Activated CD4-positive, alpha-beta T cell treated with anti-CD3 and anti-CD28 coated beads for 36 hours (primary cell): ENCODE measurements around the gene ODAM. TPM values are rescaled to one million over a fixed set of nuclear protein-coding genes. Genes with fewer than 3 reads are reported as not detected.
"Not testable (repeated sequence)": the region's sequence is repeated elsewhere in the genome, so short reads cannot be mapped to it uniquely, and the experiment has no call there.

Source experiments
- ATAC-seq: fragments of 200-7000 bp; cut with Tn5 transposase; one replicate; pipeline ENCODE4 v1.10.0; 2021; ENCODE audit warnings: mild to moderate bottlenecking, moderate library complexity
- CTCF ChIA-PET: fragments of 350-600 bp; sonication (Branson Sonifier 250); formaldehyde crosslinking; loops from one replicate; lab custom pipeline; 2021; ENCODE audit warnings: antibody characterized with exemption; lab: Charles Lee
- POLR2A ChIA-PET: fragments of 350-600 bp; sonication (Branson Sonifier 250); formaldehyde crosslinking; loops from one replicate; lab custom pipeline; 2021; ENCODE audit warnings: antibody characterized with exemption, inconsistent platforms; lab: Charles Lee
- DNase-seq: peaks from one replicate; pipeline ENCODE4 v3.0.0-alpha.2; 2020
- H3K27ac Mint-ChIP-seq: one replicate; pipeline ENCODE4 v1.8.0; 2021; ENCODE audit warnings: mixed read lengths
- H3K27me3 Mint-ChIP-seq: one replicate; pipeline ENCODE4 v1.8.0; 2021; ENCODE audit warnings: mixed read lengths
- H3K36me3 Mint-ChIP-seq: one replicate; pipeline ENCODE4 v1.8.0; 2021; ENCODE audit warnings: low read depth, mixed read lengths
- H3K4me1 Mint-ChIP-seq: one replicate; pipeline ENCODE4 v1.8.0; 2021; ENCODE audit warnings: mixed read lengths
- H3K4me3 Mint-ChIP-seq: one replicate; pipeline ENCODE4 v1.8.0; 2021; ENCODE audit warnings: mild to moderate bottlenecking, moderate library complexity, mixed read lengths
- H3K9me3 Mint-ChIP-seq: one replicate; pipeline ENCODE4 v1.8.0; 2021; ENCODE audit warnings: low read depth, mixed read lengths
- intact Hi-C, 2 experiments: fragments of 100-400 bp; cut with DNase I in 1 of 2; cut with micrococcal nuclease in 1 of 2; formaldehyde crosslinking; loops; one replicate each; pipeline versions ENCODE4 v1.14.2 to v1.15.1; 2022 to 2024; cut with DNase I, micrococcal nuclease
- total RNA-seq, 2 experiments: library from RNA; stranded (reverse); gene quantifications; one replicate each; pipeline ENCODE4 v1.2.3, GENCODE V29; 2021

The ODAM gene
- total RNA-seq, 2 experiments from 2014 or later = not detected

DNA sequence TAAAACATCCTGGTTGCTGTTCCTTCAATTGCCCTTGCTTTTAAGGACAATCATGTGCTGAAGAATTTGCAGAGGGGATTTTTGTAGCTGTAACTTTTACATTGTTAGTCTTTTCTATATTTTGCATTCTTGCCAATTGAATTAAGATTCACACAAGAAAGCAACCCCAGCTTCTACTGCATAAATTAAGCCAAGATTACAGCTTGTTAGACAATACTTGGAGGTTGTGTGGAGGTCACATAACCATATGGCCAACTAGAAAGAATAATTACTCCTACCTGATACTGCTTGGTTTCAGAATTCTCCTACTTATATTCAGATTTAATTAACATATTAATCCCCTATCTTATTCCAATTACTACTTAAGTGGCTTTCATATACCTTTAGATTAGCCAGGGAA lies 26.3 kb downstream of the ODAM start:
- ATAC-seq, H3K9me3 Mint-ChIP-seq, H3K27ac Mint-ChIP-seq, H3K27me3 Mint-ChIP-seq, intact Hi-C loops, CTCF ChIA-PET, DNase-seq, H3K4me3 Mint-ChIP-seq, H3K36me3 Mint-ChIP-seq, H3K4me1 Mint-ChIP-seq, POLR2A ChIA-PET: not testable (repeated sequence)

DNA sequence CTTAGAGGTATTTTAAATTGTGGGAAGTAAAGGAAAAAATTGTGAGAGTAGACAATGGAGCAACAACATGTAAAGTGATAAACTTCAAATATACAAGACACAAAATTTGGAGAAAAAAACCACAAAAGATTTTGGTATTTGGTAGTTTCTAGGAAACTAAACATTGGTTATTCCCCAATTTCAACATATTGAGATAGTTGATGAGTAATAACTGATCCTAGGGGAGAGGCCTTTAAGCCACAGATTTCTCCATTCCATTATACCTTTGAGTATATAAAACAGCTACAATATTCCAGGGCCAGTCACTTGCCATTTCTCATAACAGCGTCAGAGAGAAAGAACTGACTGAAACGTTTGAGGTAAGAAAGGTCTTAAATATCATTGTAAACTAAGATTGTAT lies 30.3 kb downstream of the ODAM start, which contains the start of gene FDCSP:
Gene FDCSP, plus strand, starts transcription at position 301 of the 400 bp plus-strand sequence. CDS start 5,071 bp downstream, outside the sequence.
- H3K27ac Mint-ChIP-seq = no peak within 1 kb of the TSS

GRCh38 chr4:70236125-70236524 lies 40.6 kb downstream of the ODAM start:
- intact Hi-C loops = no loop called here
- Mint-ChIP-seq H3K27me3 (no peaks in the 10 kb centered on the region), H3K4me1 (no peaks in the 10 kb centered on the region), H3K36me3 (no peaks in the 10 kb centered on the region), H3K27ac (no peak overlapping the region), H3K9me3 (no peaks in the 10 kb centered on the region), H3K4me3 (no peak overlapping the region)
- no peak for DNase-seq
- POLR2A ChIA-PET = no interaction called here
- no peak for ATAC-seq
- CTCF ChIA-PET = no interaction called here

More for the DNA sequence above, 30.3 kb downstream of the ODAM start, which contains the start of gene FDCSP:
- DNase-seq (no peak), ATAC-seq (no peak)
- intact Hi-C loops = no loop called here
- Mint-ChIP-seq H3K27me3 (no peaks in the 10 kb centered on the region), H3K9me3 (no peaks in the 10 kb centered on the region), H3K4me3 (no peak within 1 kb of the TSS), H3K36me3 (no peaks in the 10 kb centered on the region), H3K4me1 (no peaks in the 10 kb centered on the region)
- ChIA-PET POLR2A (no interaction called here), CTCF (interaction anchor here (0.6 kb wide), 1 partner anchor 850 kb away, joined by 4 read pairs; no protein-coding TSS in a partner anchor)

DNA sequence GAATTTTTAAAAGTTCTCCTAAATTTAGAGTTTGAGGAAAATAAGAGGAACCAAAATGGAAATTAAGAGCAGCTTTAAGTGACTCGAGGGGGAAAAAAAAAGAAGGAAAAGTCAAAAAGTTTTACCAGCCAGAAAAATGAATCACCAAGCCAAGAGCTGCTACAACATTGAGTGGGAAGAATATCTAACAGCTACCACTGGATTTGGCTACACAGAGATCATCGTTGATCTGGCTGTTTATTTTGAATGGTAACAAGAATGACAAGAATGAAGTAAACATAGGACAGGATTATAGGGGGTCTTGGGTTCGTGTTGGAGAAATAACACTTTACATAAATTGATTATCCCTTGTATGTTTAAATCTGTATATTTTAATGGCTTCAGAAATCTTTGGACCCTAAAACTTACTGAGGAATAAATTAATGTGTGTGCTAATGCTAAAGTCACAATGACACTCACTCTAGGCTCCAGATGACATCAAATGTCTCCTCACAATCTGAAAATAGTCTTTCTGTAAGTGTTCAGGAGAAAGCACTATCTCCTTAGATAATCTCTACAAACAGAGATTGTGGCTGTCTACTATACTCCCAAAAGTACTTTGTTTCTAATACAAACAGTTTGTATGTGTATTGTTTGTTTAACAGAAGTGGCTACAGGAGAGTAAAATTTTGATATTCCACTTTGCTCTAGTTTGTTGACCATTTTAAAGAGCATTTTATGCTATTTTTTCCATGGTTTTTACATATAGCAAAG lies 43.8 kb downstream of the ODAM start:
- Mint-ChIP-seq H3K36me3 (no peaks in the 10 kb centered on the region), H3K4me3 (no peak overlapping the region), H3K27me3 (no peaks in the 10 kb centered on the region), H3K27ac (no peak overlapping the region), H3K9me3 (no peaks in the 10 kb centered on the region), H3K4me1 (no peaks in the 10 kb centered on the region)
- intact Hi-C loops = no loop called here
- no peak for DNase-seq
- ChIA-PET CTCF (no interaction called here), POLR2A (no interaction called here)
- ATAC-seq = no peak

DNA sequence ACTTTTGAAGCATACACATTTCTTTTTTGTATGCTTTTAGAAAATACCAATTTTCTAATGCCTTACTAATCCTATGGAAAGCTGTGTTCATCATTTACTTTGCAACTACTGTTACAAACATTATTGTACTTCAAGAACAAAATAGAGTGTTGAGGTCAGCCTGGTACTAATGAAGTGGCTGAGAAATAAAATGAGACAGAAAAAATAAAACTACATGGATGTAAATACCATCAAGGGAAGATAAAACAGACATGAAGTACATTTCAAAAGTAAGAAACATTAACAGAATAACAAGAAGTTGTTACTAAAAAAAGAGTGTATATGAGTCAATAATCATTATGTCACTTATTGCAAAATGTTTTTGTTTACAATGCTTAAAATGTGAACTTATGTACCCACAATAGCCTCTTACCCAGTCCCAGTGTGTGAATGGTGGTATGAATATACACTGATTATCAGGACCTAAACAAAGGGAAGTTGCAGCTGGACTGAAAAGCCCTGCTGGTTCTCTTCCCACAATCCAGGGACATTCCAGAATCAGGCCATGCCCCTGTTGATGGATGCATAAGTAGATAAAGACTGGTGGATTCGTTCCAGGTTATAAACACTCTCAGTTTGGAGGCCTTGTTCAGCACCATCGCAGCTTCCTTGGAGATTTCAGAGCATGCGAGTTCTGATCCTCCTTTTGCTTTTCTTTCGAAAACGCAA lies 44.5 kb downstream of the ODAM start:
- no peaks in the 10 kb centered on the region for H3K9me3 Mint-ChIP-seq
- CTCF ChIA-PET = no interaction called here
- POLR2A ChIA-PET = no interaction called here
- intact Hi-C loops = no loop called here
- no peaks in the 10 kb centered on the region for H3K4me1 Mint-ChIP-seq
- no peaks in the 10 kb centered on the region for H3K36me3 Mint-ChIP-seq
- no peak for ATAC-seq
- no peak for DNase-seq
- no peaks in the 10 kb centered on the region for H3K27me3 Mint-ChIP-seq
- no peak overlapping the region for H3K27ac Mint-ChIP-seq
- no peak overlapping the region for H3K4me3 Mint-ChIP-seq

DNA sequence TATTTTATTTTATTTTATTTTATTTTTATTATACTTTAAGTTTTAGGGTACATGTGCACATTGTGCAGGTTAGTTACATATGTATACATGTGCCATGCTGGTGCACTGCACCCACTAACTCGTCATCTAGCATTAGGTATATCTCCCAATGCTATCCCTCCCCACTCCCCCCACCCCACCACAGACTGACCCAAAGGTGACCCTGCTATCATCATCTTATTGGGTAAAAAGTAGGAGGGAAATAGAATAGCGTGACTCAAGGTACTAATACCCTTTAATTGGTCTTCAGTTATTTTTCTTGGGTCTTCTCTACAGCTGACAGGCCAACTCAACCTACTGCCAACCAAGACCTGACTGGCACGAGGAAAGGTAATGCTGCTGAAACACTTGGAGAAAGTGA lies 46.8 kb downstream of the ODAM start, which contains the start of gene CSN3:
Gene CSN3, plus strand, starts transcription at position 301 of the 400 bp plus-strand sequence. CDS start 2,223 bp downstream, outside the sequence.
- intact Hi-C loops, DNase-seq, ATAC-seq, H3K4me3 Mint-ChIP-seq, H3K9me3 Mint-ChIP-seq, CTCF ChIA-PET, H3K36me3 Mint-ChIP-seq, POLR2A ChIA-PET, H3K4me1 Mint-ChIP-seq, H3K27ac Mint-ChIP-seq, H3K27me3 Mint-ChIP-seq: not testable (repeated sequence)

DNA sequence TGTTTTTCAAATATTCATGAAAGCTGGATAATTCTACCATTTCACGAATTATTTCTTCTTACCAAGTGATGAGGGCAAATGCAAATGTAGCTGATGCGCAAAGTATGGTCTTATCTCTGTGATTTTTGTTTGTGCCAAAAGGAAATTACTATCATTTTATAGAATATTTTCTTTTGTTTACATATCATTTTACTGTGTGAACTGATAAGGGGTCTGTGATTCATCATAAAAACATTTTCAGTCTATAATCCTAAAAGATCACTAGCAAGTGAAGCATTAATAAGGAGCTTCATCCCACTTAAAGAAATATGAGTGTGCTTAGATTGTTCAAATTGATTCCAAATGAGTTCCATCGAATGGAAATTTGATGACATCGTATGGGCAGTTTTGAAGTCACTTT lies 47.6 kb downstream of the ODAM start:
- ATAC-seq (no peak), DNase-seq (no peak)
- no peaks in the 10 kb centered on the region for H3K36me3 Mint-ChIP-seq
- no peaks in the 10 kb centered on the region for H3K9me3 Mint-ChIP-seq
- H3K27me3 Mint-ChIP-seq = no peaks in the 10 kb centered on the region
- no peak overlapping the region for H3K4me3 Mint-ChIP-seq
- intact Hi-C loops = no loop called here
- no peaks in the 10 kb centered on the region for H3K4me1 Mint-ChIP-seq
- ChIA-PET POLR2A (no interaction called here), CTCF (no interaction called here)
- no peak overlapping the region for H3K27ac Mint-ChIP-seq

- H3K27ac Mint-ChIP-seq = no peak overlapping the region
- H3K4me1 Mint-ChIP-seq = no peaks in the 10 kb centered on the region
- CTCF ChIA-PET = no interaction called here
- no peaks in the 10 kb centered on the region for H3K27me3 Mint-ChIP-seq
- no peak for DNase-seq
- intact Hi-C loops = no loop called here
- no peaks in the 10 kb centered on the region for H3K36me3 Mint-ChIP-seq
- ATAC-seq = no peak
- H3K4me3 Mint-ChIP-seq = no peak overlapping the region
- no peaks in the 10 kb centered on the region for H3K9me3 Mint-ChIP-seq
- POLR2A ChIA-PET = no interaction called here
These were observed 55.9 kb downstream of the ODAM start for GRCh38 chr4:70251250-70251944.

GRCh38 chr4:70251945-70252277 lies 56.4 kb downstream of the ODAM start:
- no peak overlapping the region for H3K27ac Mint-ChIP-seq
- DNase-seq (no peak), ATAC-seq (no peak)
- ChIA-PET POLR2A (no interaction called here), CTCF (no interaction called here)
- intact Hi-C loops = no loop called here
- no peak overlapping the region for H3K4me3 Mint-ChIP-seq
- H3K36me3 Mint-ChIP-seq = no peaks in the 10 kb centered on the region
- no peaks in the 10 kb centered on the region for H3K27me3 Mint-ChIP-seq
- no peaks in the 10 kb centered on the region for H3K4me1 Mint-ChIP-seq
- no peaks in the 10 kb centered on the region for H3K9me3 Mint-ChIP-seq
